ENCODE data around the gene KIAA0825. TPM values are rescaled to one million over a fixed set of nuclear protein-coding genes. Genes with fewer than 3 reads are reported as not detected.

The KIAA0825 gene
- total RNA-seq, 1 experiment from 2014 or later, result 1.9 TPM

DNA sequence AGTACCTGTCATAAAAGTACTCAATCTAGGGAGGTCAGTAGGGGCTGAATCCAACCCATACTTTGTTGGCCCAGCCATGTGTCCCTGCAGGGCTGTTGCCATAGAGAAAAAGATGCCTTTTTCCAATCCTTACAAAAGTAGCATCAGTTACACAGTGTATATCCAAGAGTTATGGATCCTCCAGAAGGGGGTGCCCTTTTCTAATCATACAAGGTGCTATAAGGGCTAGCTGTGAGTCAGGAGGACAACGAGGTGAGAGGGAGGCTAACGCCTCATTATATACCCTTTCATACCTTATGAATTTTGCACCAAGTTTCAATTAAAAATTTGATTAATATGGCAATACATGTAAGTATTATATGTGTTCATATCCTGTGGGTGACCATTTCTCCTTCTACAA is 4.8 kb downstream of the KIAA0825 start:
- ChIA-PET CTCF (no interaction called here), POLR2A (ENCODE audit: unreplicated experiment) (no interaction called here)
- intact Hi-C loops (cut with micrococcal nuclease; ENCODE audit: unreplicated experiment), result no loop called here
- TF ChIP-seq CTCF (conservative IDR thresholded peaks at IDR 0.05) (no peak), EZH2 (IDR thresholded peaks at IDR 0.05; ENCODE audit: low read depth) (no peak)
- H4K20me1 ChIP-seq (ENCODE audit: insufficient read depth), result no peaks in the 10 kb centered on the region
- H3K79me2 ChIP-seq (ENCODE audit: low read depth), result peaks cover 13% of the 10 kb centered on the region; the same call in 1 of the 2 replicates
- no peaks in the 10 kb centered on the region for H3K27me3 ChIP-seq (ENCODE audit: insufficient read depth, low read depth)
- H3K27ac ChIP-seq, result no peak overlapping the region
- no peaks in the 10 kb centered on the region for H3K9me3 ChIP-seq (ENCODE audit: insufficient read depth, low read depth)
- H3K4me3 ChIP-seq, result no peak overlapping the region
- DNase-seq, result no peak
- no peaks in the 10 kb centered on the region for H3K36me3 ChIP-seq (ENCODE audit: low read depth)
- BruUV-seq (replicated peaks), result no TSS peak
- peaks cover 11% of the 10 kb centered on the region for H3K4me1 ChIP-seq (replicated peaks; ENCODE audit: insufficient read depth)
- no peak overlapping the region for H3K4me2 ChIP-seq
- H3F3A ChIP-seq (ENCODE audit: insufficient read depth, low read depth), result peaks cover 9% of the 10 kb centered on the region
- H2AFZ ChIP-seq, result no peak overlapping the region
- H3K9me2 ChIP-seq (ENCODE audit: insufficient read depth), result no peaks in the 10 kb centered on the region

DNA sequence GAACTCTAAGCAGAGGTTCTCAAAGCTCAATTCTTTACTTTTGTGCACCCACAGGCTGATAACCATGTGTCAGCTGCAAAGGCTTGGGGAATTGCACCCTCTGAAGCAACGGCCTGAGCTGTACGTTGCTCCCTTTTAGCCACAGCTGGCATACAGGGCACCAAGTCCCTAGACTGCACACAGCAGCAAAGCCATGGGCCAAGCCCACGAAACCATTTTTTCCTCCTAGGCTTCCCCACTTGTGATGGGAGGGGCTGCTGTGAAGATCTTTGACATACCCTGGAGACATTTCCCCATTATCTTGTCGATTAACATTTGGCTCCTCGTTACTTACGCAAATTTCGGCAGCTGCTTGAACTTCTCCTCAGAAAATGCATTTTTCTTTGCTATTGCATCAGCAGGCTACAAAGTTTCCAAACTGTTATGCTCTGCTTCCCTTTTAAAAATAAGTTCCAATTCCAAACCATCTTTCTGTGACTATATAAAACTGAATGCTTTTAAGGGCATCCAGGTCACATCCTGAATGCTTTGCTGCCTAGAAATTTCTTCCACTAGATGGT is 23.0 kb downstream of the KIAA0825 start:
- no peak overlapping the region for H3K27ac ChIP-seq
- no peaks in the 10 kb centered on the region for H3K27me3 ChIP-seq (ENCODE audit: insufficient read depth, low read depth)
- H3K4me3 ChIP-seq, result no peak overlapping the region
- no TSS peak for BruUV-seq (replicated peaks)
- no peaks in the 10 kb centered on the region for H3K36me3 ChIP-seq (ENCODE audit: low read depth)
- ChIA-PET POLR2A (ENCODE audit: unreplicated experiment) (no interaction called here), CTCF (no interaction called here)
- H3K9me2 ChIP-seq (ENCODE audit: insufficient read depth), result no peaks in the 10 kb centered on the region
- H4K20me1 ChIP-seq (ENCODE audit: insufficient read depth), result no peaks in the 10 kb centered on the region
- H2AFZ ChIP-seq, result no peak overlapping the region
- no peaks in the 10 kb centered on the region for H3K9me3 ChIP-seq (ENCODE audit: insufficient read depth, low read depth)
- TF ChIP-seq EZH2 (IDR thresholded peaks at IDR 0.05; ENCODE audit: low read depth), result no peak
- H3K79me2 ChIP-seq (ENCODE audit: low read depth), result no peaks in the 10 kb centered on the region
- no peaks in the 10 kb centered on the region for H3F3A ChIP-seq (ENCODE audit: insufficient read depth, low read depth)
- intact Hi-C loops (cut with micrococcal nuclease; ENCODE audit: unreplicated experiment), result no loop called here
- no peaks in the 10 kb centered on the region for H3K4me1 ChIP-seq (replicated peaks; ENCODE audit: insufficient read depth)
- H3K4me2 ChIP-seq, result no peak overlapping the region
- DNase-seq, result no peak

- no peak overlapping the region for H2AFZ ChIP-seq
- DNase-seq, result no peak
- no peak overlapping the region for H3K27ac ChIP-seq
- H3K4me3 ChIP-seq, result no peak overlapping the region
- TF ChIP-seq CTCF (conservative IDR thresholded peaks at IDR 0.05) (no peak), EZH2 (IDR thresholded peaks at IDR 0.05; ENCODE audit: low read depth) (no peak)
- BruUV-seq (replicated peaks), result no TSS peak
- H3K4me2 ChIP-seq, result no peak overlapping the region
- no peaks in the 10 kb centered on the region for H3F3A ChIP-seq (ENCODE audit: insufficient read depth, low read depth)
- H3K4me1 ChIP-seq (replicated peaks; ENCODE audit: insufficient read depth), result no peaks in the 10 kb centered on the region
- no peaks in the 10 kb centered on the region for H4K20me1 ChIP-seq (ENCODE audit: insufficient read depth)
- H3K36me3 ChIP-seq (ENCODE audit: low read depth), result no peaks in the 10 kb centered on the region
- no peaks in the 10 kb centered on the region for H3K9me2 ChIP-seq (ENCODE audit: insufficient read depth)
- H3K27me3 ChIP-seq (ENCODE audit: insufficient read depth, low read depth), result no peaks in the 10 kb centered on the region
- H3K79me2 ChIP-seq (ENCODE audit: low read depth), result no peaks in the 10 kb centered on the region
- no peaks in the 10 kb centered on the region for H3K9me3 ChIP-seq (ENCODE audit: insufficient read depth, low read depth)
- ChIA-PET POLR2A (ENCODE audit: unreplicated experiment) (no interaction called here), CTCF (no interaction called here)
- intact Hi-C loops (cut with micrococcal nuclease; ENCODE audit: unreplicated experiment), result no loop called here
These were observed 40.7 kb downstream of the KIAA0825 start for GRCh38 chr5:94577466-94578245.
